Astrocyte (in vitro differentiated cells and primary cell): ENCODE results near the gene CRYAB.

Source experiments
- EZH2 ChIP-seq: IDR thresholded peaks from 2 replicates; pipeline ENCODE4 v1.6.1; 2012; ENCODE audit warnings: mild to moderate bottlenecking, low read length, inconsistent platforms; ENCODE audit not compliant: insufficient read depth
- TF ChIP-seq, protein P1 (sequence below): IDR thresholded peaks from 2 replicates; pipeline ENCODE4 v1.5.1; 2011; ENCODE audit warnings: low read depth, mild to moderate bottlenecking, inconsistent platforms, low read length, moderate library complexity; ENCODE audit not compliant: insufficient read depth

DNA sequence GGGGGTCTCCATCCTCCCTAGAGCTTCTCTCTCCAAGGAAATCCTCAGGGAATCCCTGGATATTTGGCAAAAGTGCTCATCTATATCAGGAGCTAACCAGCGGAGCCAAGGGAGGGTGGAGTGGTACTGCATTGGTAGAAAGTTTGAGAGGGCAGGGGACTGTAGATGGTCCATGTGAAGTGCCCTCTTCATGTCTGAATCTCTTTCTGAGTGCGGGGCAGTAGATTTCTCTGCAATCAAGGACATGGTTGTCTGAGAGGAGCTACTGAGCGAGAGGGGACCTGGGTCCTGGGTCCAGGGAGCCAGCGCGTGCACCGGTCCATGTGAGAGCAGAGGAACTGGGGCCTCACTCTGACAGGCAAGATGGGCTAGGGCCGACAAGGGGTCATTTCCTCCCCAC is 26.3 kb upstream of the CRYAB start:
- TF ChIP-seq, protein P1, sequence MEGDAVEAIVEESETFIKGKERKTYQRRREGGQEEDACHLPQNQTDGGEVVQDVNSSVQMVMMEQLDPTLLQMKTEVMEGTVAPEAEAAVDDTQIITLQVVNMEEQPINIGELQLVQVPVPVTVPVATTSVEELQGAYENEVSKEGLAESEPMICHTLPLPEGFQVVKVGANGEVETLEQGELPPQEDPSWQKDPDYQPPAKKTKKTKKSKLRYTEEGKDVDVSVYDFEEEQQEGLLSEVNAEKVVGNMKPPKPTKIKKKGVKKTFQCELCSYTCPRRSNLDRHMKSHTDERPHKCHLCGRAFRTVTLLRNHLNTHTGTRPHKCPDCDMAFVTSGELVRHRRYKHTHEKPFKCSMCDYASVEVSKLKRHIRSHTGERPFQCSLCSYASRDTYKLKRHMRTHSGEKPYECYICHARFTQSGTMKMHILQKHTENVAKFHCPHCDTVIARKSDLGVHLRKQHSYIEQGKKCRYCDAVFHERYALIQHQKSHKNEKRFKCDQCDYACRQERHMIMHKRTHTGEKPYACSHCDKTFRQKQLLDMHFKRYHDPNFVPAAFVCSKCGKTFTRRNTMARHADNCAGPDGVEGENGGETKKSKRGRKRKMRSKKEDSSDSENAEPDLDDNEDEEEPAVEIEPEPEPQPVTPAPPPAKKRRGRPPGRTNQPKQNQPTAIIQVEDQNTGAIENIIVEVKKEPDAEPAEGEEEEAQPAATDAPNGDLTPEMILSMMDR: no peak
- no peak for TF ChIP-seq EZH2
